GM19043 (cell line): ENCODE measurements around the gene NT5DC4.
"Not testable (repeated sequence)": the region's sequence is repeated elsewhere in the genome, so short reads cannot be mapped to it uniquely, and the experiment has no call there.

Experiments used
- ATAC-seq: cut with Tn5 transposase; IDR thresholded peaks from one replicate; pipeline ENCODE4 v1.9.1; 2021; ENCODE audit warnings: low read depth; ENCODE audit not compliant: unreplicated experiment

Gene NT5DC4

DNA sequence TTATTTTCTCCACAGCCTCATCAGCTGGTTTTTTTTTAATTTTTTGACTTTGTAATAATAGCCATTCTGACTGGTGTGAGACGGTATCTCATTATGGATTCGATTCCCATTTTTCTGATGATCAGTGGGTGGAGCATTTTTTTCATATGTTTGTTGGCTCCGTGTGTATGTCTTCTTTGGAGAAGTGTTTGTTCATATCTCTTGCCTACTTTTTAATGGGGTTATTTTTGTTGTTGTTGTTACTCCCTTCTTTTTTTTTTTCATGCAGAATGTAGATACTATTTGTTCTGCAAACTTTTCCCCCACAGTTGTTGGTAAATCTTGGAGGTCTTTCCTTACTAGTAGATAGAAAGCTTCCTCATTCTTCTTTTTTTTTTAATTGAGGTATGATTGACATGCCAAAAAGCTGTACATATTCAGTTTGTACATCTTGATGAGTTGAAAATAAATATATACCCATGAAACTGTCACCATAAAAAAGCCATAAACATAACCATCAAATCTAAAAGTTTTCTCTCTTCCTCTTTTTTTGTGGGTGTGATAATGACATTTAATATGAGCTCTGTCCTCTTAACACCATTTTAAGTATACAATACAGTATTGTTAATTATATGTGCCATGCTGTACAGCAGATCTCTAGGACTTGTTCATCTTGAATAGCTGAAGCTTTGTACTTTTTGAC lies 21.8 kb upstream of the NT5DC4 start:
- no peak for ATAC-seq

DNA sequence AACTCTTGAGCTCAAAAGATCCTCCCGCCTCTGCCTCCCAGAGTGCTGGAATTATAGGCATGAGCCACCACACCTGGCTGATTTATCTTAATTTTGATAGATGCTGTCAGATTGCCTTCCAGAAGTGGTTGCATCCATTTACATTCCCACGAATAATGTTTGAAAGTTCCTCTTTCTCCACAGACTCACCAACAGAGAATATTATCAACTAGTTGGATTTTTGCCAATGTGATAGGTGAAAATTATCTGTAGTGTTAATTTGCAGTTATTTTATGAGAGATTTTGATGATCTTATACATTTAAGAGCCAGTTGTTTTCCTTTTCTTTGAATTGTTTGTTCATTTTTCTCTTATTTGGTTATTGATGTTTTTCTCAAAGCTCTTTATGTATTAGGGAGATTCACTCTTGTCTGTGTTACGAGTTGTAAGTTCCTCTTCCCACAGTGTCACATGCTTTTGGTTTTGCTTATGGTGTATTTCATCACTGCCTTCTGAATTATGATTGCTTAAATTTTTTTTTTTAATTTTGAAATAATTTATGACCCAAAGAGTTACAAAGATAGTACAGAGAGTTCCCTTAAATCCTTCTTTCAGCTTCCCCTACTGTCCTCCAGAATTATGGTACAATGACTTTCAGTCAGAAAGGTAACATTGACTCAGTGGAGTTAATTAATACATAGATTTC lies 20.7 kb upstream of the NT5DC4 start:
- ATAC-seq: no peak

DNA sequence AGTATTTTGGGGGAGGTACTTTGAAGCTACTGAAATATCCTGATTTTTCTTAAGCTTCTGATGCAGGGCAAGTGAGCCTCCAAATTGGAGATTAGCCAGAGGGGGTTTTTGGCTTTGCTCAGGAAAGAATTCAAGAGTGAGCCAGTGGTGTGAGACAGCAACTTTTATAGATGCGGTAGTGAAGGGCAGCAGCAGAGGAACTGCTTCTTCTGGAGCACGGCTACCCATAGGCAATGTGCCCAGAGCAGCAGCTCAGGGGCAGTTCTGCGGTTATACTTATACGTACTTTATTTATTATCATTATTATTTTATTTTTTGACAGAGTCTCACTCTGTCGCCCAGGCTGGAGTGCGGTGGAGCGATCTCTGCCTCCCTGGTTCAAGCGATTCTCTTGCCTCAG lies 19.8 kb upstream of the NT5DC4 start:
- ATAC-seq: no peak

DNA sequence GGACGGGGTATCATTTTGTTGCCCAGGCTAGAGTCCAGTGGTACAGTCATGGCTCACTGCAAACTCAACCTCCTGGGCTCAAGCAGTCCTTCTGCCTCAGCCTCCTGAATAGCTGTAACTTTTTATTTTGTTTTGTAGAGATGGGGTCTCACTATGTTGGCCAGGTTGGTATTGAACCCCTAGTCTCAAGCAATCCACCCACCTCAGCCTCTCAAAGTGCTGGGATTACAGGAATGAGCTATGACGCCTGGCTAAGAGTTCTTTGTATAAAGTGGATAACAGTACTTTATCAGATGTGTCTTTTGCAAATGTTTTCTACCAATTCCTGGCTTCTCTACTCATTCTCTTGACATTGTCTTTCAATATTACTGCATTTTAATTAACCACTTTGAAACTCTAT lies 17.1 kb upstream of the NT5DC4 start:
- ATAC-seq: no peak

DNA sequence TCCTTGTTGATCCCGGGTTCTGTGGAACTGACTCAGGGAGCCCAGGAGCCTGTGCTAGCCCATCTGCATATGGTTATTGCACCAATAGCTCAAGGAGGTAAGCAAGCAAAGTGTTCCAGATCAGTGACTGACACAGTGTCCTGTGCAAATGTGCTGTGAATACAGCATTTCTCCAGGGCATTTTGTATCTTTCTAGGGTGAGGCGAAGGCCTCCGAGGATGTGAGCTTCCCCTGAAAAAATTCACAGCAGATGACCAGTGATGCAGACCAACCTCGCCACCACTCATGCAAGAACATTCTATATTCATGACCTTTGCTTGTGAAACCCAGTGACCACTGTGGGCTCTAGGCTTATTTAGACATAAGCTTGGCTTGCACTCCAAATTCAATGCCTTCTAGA lies 15.2 kb upstream of the NT5DC4 start:
- no peak for ATAC-seq

DNA sequence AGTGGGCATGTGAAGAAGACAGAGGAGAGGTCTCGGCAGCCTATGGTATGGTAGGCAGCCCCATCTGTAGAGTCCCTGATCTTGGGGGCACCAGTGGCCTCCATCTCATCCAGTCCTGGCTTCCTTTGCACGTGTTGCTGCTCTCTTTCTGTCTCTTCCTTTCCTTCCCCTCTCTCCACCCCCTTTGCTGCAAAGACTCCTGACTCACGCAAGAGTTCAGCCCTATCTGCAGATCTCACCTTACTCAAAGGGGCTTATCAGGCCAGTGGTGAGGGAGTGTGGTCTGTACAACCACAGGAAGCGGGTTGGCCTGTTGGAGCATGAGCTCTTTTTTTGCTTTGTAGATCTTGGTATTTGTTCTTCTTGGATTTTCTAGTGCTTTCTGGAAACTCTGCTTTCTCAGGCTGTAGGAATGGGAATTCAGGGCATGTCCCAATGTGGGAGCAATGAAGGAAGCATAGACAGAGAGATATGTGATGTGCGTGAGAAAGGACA lies 14.6 kb upstream of the NT5DC4 start:
- peak; percentile 53 for ATAC-seq

- ATAC-seq: not testable (repeated sequence)
Observed at GRCh38 chr2:112706947-112707346, 13.9 kb upstream of the NT5DC4 start.

DNA sequence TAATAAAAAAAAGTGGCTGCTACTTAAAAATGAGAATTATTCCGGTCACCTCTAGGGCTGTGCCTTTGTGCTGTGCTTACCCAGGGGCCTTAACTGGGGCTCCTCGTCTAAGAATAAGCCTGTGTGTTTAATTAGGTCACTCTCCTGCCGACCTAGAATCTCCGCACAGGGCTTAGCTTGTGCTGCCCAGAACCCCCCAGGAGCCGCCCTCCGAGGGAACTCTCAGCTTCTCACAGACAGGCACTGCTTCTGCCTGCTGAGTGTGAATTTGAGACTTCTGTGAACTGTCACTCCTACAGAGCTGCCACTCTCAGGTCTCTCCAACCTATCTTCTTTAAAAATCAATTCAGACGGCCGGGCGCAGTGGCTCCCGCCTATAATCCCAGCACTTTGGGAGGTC lies 11.9 kb upstream of the NT5DC4 start:
- no peak for ATAC-seq

DNA sequence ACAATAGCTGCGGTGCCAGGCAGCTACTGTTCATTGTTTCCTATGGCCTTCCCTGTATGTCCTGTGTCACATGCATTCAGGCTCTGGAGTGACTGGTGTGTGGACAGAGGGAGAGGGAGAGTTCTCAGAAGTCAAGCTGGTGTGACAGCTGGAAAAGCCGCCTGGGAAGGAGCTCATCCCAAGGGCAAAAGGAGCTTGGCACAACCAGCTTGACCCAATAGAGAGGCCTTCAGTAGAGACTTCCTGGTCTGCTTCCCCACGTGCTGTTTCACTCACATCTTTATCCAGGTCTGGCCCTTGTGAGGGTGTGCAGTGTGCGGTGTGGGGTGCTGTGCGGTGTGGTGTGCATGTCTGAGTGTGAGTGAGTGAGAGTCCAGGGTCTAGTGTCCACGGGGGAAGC lies 11.1 kb upstream of the NT5DC4 start:
- ATAC-seq: no peak

GRCh38 chr2:112710956-112711750 lies 9.7 kb upstream of the NT5DC4 start:
- no peak for ATAC-seq

- no peak for ATAC-seq
Observed at GRCh38 chr2:112712465-112712864, 8.4 kb upstream of the NT5DC4 start.

DNA sequence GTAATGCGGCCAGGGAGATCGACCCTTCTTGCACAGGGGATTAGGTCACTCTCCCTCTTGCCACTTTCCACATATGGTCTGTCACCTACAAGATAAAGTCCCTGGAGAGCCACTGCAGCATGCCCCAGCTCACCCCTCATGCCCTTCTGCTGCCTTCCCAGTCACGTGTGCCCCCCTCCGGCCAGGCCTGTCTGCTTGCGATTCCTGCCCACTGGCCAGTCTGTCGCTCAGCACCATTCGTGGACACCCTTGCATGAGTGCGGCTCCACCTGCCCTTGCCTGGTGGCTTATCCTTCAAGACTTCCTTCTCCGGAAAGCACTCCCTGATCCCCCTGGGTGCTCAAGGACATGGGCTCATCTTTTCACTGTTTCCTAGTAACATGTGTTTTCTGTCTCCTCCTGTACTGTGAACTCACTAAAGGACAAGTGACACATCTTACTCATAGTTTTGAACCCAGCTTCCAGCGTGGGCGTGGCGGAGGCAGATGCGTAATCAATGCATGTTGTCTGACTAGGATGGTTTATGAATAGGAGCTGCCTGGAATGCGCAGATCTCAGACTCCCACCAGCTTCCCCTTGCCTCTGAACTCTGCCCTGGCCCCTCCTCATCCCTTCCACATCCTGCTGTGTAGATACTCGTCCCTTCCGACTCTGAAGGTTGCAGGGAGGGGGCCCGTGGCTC lies 7.8 kb upstream of the NT5DC4 start:
- ATAC-seq: no peak

GRCh38 chr2:112713585-112713925 lies 7.3 kb upstream of the NT5DC4 start:
- no peak for ATAC-seq

DNA sequence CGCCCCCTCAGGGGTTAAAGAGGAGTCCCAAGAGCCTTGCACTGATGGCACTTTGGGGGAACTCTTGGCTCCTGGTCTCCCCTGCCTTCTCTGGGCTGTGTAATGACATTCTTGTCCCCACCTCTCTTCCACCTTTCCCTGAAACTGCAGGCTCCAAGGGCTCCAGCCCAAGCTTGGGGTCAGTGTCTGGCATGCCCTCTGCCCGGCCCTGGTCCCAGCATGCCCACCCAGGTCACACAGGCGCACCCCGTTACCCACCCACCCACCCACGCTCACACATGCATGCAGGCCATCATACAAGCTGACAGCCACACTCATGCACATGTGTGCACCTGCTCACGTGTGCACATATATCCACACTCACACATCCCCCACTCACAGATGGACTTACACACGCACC lies 6.9 kb upstream of the NT5DC4 start:
- no peak for ATAC-seq

- ATAC-seq: no peak
Observed at GRCh38 chr2:112714331-112714730, 6.5 kb upstream of the NT5DC4 start.

DNA sequence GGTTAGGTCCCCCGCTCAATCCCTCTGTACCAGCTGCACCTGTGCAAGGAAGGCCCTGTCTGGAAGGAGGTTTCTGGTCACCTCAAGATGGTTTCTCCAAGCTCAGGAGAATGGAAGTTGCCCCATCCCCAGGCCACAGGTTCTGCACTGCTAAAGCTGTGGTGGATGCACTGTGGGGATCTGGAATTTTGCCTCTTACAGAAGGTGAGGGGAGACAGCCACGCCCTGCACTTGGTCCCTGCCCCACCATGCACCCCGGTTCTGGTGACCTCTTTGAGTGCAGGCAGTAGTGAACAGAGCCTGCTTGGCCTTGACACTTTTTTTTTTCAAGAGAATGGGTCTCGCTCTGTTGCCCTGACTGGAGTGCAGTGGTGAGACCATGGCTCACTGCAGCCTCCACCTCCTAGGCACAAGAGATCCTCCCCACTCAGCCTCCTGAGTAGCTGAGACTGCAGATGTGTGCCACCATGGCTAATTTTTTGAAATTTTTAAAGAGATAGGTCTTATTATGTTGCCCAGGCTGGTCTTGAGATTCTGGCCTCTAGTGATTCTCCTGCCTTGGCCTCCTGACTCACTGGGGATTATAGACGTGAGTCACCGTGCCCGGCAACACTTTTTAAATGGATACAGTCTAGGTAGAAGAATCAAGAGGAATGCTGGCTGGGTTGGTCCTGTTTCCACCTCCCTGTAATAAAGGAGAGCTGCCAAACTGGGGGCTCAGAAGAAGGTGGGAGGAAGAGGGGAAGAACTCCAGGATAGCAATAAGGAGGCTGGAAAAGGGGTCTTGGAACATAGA lies 5.8 kb upstream of the NT5DC4 start:
- no peak for ATAC-seq

- not testable (repeated sequence) for ATAC-seq
Observed at GRCh38 chr2:112716094-112716493, 4.7 kb upstream of the NT5DC4 start.

- ATAC-seq: not testable (repeated sequence)
Observed at GRCh38 chr2:112716826-112717352, 3.9 kb upstream of the NT5DC4 start.

- no peak for ATAC-seq
Observed at GRCh38 chr2:112718863-112719370, 1.9 kb upstream of the NT5DC4 start.
